Loucy (cell line): ENCODE measurements around the gene MYO3B.

Experiments used
- H2AFZ ChIP-seq: fragments of 200-600 bp; sonication (generic); 2 replicates; pipeline ENCODE4 v1.6.0; 2016; ENCODE audit warnings: antibody characterized with exemption, mild to moderate bottlenecking, low read length, moderate library complexity
- H3F3A ChIP-seq: fragments of 200-600 bp; 2 replicates; pipeline ENCODE4 v1.6.0; 2016; ENCODE audit warnings: antibody characterized with exemption, low read depth, mild to moderate bottlenecking
- H3K27me3 ChIP-seq: fragments of 200-600 bp; sonication (generic); 2 replicates; pipeline ENCODE4 v1.6.1; 2014; ENCODE audit warnings: low read length, mild to moderate bottlenecking; ENCODE audit not compliant: insufficient read depth, poor library complexity, severe bottlenecking
- H3K36me3 ChIP-seq: fragments of 200-600 bp; sonication (generic); 2 replicates; pipeline ENCODE4 v1.6.1; 2016; ENCODE audit warnings: low read length; ENCODE audit not compliant: insufficient read depth
- H3K4me1 ChIP-seq: fragments of 200-600 bp; sonication (generic); 2 replicates; pipeline ENCODE4 v1.5.1; 2014; ENCODE audit warnings: low read length, mild to moderate bottlenecking; ENCODE audit not compliant: insufficient read depth, poor library complexity, severe bottlenecking
- H3K4me2 ChIP-seq: fragments of 200-600 bp; sonication (generic); 2 replicates; pipeline ENCODE4 v1.6.0; 2014; ENCODE audit warnings: antibody characterized with exemption, low read length, low read depth, mild to moderate bottlenecking; ENCODE audit not compliant: poor library complexity, severe bottlenecking
- H3K4me3 ChIP-seq: fragments of 200-600 bp; sonication (generic); 2 replicates; pipeline ENCODE4 v1.5.1; 2014; ENCODE audit warnings: low read length, mild to moderate bottlenecking, mixed read lengths; ENCODE audit not compliant: poor library complexity, severe bottlenecking
- H3K79me2 ChIP-seq: fragments of 200-600 bp; sonication (generic); 2 replicates; pipeline ENCODE4 v1.6.1; 2014; ENCODE audit warnings: low read length; ENCODE audit not compliant: insufficient read depth
- H3K9ac ChIP-seq: fragments of 200-600 bp; sonication (generic); 2 replicates; pipeline ENCODE4 v1.6.0; 2014; ENCODE audit warnings: mild to moderate bottlenecking, low read depth, low read length, moderate library complexity; ENCODE audit not compliant: poor library complexity, severe bottlenecking
- H3K9me2 ChIP-seq: fragments of 200-600 bp; sonication (generic); replicated peaks from 2 replicates; pipeline ENCODE4 v1.6.1; 2016; ENCODE audit warnings: low read depth, low read length, mixed read lengths
- H3K9me3 ChIP-seq: fragments of 200-600 bp; sonication (generic); 2 replicates; pipeline ENCODE4 v1.6.1; 2014; ENCODE audit warnings: mild to moderate bottlenecking, antibody characterized with exemption, low read length, low read depth; ENCODE audit not compliant: insufficient read depth
- H4K20me1 ChIP-seq: fragments of 200-600 bp; sonication (generic); 2 replicates; pipeline ENCODE4 v1.6.0; 2014; ENCODE audit warnings: antibody characterized with exemption, low read length, mild to moderate bottlenecking; ENCODE audit not compliant: insufficient read depth, poor library complexity, severe bottlenecking
- EZH2phosphoT487 ChIP-seq: fragments of 200-600 bp; IDR thresholded peaks from 2 replicates; pipeline ENCODE4 v1.6.1; 2018; ENCODE audit warnings: antibody characterized with exemption, mild to moderate bottlenecking, moderate library complexity, borderline replicate concordance
- TF ChIP-seq, protein P1 (sequence below): fragments of 200-600 bp; sonication (generic); conservative IDR thresholded peaks from 2 replicates; pipeline ENCODE4 v1.5.1; 2014; ENCODE audit warnings: mild to moderate bottlenecking, antibody characterized with exemption, low read length

Gene MYO3B

DNA sequence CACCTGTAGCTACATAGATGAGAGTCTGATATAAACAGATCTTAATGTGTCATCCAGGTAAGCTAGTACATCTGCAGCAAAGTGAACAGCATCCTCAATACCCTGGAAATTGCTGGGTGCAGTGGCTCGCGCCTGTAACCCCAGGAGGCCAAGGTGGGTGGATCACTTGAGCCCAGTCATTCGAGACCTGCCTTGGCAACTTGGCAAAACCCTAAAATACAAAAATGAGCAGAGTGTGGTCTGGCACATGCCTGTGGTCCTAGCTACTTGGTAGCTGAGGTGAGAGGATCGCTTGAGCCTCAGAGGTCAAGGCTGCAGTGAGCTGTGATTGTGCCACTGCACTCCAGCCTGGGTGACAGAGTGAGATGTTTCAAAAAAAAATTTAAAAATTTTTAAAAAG, 303.3 kb downstream of the MYO3B start:
- H3F3A ChIP-seq = no peaks in the 10 kb centered on the region
- no peaks in the 10 kb centered on the region for H3K36me3 ChIP-seq
- H3K9ac ChIP-seq = no peak overlapping the region
- no peaks in the 10 kb centered on the region for H4K20me1 ChIP-seq
- no peaks in the 10 kb centered on the region for H3K4me1 ChIP-seq
- no peaks in the 10 kb centered on the region for H3K9me2 ChIP-seq
- TF ChIP-seq EZH2phosphoT487 = no peak
- TF ChIP-seq, protein P1, sequence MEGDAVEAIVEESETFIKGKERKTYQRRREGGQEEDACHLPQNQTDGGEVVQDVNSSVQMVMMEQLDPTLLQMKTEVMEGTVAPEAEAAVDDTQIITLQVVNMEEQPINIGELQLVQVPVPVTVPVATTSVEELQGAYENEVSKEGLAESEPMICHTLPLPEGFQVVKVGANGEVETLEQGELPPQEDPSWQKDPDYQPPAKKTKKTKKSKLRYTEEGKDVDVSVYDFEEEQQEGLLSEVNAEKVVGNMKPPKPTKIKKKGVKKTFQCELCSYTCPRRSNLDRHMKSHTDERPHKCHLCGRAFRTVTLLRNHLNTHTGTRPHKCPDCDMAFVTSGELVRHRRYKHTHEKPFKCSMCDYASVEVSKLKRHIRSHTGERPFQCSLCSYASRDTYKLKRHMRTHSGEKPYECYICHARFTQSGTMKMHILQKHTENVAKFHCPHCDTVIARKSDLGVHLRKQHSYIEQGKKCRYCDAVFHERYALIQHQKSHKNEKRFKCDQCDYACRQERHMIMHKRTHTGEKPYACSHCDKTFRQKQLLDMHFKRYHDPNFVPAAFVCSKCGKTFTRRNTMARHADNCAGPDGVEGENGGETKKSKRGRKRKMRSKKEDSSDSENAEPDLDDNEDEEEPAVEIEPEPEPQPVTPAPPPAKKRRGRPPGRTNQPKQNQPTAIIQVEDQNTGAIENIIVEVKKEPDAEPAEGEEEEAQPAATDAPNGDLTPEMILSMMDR = no peak
- H3K4me2 ChIP-seq = no peak overlapping the region
- no peaks in the 10 kb centered on the region for H3K79me2 ChIP-seq
- H3K27me3 ChIP-seq = no peaks in the 10 kb centered on the region
- no peaks in the 10 kb centered on the region for H3K9me3 ChIP-seq
- H2AFZ ChIP-seq = no peak overlapping the region
- H3K4me3 ChIP-seq = no peak overlapping the region

DNA sequence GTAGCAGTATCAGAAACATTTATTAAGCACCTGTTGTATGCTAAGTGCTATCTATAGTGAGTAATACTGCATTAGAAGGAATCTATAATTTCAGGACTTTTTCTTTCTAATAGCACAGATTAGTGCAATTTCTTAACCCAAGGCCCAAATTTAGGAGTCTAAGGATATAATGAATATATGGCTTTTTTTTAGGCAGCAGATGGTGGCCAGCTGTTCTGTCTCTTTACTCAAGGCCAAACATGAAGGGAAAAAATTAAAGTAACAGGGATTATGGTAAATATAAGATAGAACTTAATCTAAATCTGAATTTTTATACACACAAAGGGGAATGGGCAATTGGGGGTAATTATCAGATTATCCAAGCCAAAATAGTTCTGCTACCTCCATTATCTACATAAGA, 306.6 kb downstream of the MYO3B start:
- H3K9ac ChIP-seq = no peak overlapping the region
- no peaks in the 10 kb centered on the region for H3K9me3 ChIP-seq
- H3F3A ChIP-seq = no peaks in the 10 kb centered on the region
- no peak overlapping the region for H3K4me3 ChIP-seq
- H3K79me2 ChIP-seq = no peaks in the 10 kb centered on the region
- TF ChIP-seq, protein P1 = no peak
- TF ChIP-seq EZH2phosphoT487 = no peak
- no peaks in the 10 kb centered on the region for H3K4me1 ChIP-seq
- H2AFZ ChIP-seq = no peak overlapping the region
- no peaks in the 10 kb centered on the region for H3K27me3 ChIP-seq
- no peak overlapping the region for H3K4me2 ChIP-seq
- no peaks in the 10 kb centered on the region for H3K9me2 ChIP-seq
- H3K36me3 ChIP-seq = no peaks in the 10 kb centered on the region
- H4K20me1 ChIP-seq = no peaks in the 10 kb centered on the region

DNA sequence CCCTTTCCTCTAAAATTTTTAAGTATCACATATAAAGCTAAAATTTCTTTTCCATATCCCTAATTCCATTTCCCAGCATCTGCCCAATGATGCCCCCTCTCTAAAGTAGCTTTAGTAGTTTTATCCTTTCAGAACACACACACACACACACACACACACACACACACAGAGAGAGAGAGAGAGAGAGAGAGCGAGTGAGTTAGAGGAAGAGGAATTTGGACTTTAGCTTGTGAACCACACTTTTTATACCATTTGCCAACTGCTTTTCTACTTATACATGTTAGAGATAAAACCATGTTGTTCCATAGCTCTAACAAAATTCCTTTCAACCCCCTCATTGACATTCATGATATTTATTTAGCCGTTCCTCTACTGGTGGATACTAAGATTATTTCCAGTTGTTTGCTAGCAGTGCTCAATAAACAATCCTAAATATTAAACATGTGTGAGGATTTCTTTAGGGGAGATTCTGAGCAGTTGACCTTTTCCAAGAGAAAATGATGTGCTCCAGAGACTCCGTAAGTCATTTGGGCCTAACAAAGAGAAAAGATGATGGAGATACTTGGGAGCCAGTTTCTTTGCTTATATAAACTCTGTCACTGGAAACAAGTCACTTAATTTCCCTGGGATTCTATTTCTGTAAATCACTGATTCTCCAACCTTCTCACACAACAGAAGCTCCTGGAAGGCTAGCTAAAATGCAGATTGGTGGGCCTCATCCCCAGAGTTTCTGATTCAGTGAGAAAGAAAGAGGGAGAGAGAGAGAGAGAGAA, 307.5 kb downstream of the MYO3B start:
- H3F3A ChIP-seq = no peaks in the 10 kb centered on the region
- H3K9ac ChIP-seq = no peak overlapping the region
- no peak overlapping the region for H3K4me2 ChIP-seq
- no peaks in the 10 kb centered on the region for H4K20me1 ChIP-seq
- H3K79me2 ChIP-seq = no peaks in the 10 kb centered on the region
- H3K4me3 ChIP-seq = no peak overlapping the region
- H3K9me2 ChIP-seq = no peaks in the 10 kb centered on the region
- TF ChIP-seq EZH2phosphoT487 = no peak
- TF ChIP-seq, protein P1 = no peak
- H3K27me3 ChIP-seq = no peaks in the 10 kb centered on the region
- H3K4me1 ChIP-seq = no peaks in the 10 kb centered on the region
- H2AFZ ChIP-seq = no peak overlapping the region
- no peaks in the 10 kb centered on the region for H3K36me3 ChIP-seq
- H3K9me3 ChIP-seq = no peaks in the 10 kb centered on the region
